Ovary (tissue), 3 donors: Measurements from ENCODE around the gene BMP8B.
"Not testable (repeated sequence)": the region's sequence is repeated elsewhere in the genome, so short reads cannot be mapped to it uniquely, and the experiment has no call there.

Experiments used
- CTCF ChIP-seq, 3 donors: fragments of 450-650 bp in 2 of 3; fragments of 200-600 bp in 1 of 3; IDR thresholded peaks; one replicate each; pipeline versions ENCODE4 v1.5.1 to v1.8.0; 2016 to 2022; ENCODE audit warnings: antibody characterized with exemption in 3 of 3, mild to moderate bottlenecking in 1 of 3
- EP300 ChIP-seq: sonication (generic); formaldehyde crosslinking; IDR thresholded peaks from one replicate; pipeline ENCODE4 v1.6.1; 2017; ENCODE audit warnings: antibody characterized with exemption
- POLR2A ChIP-seq: fragments of 450-650 bp; IDR thresholded peaks from one replicate; pipeline ENCODE4 v1.6.1; 2017; ENCODE audit warnings: antibody characterized with exemption, mild to moderate bottlenecking, moderate library complexity
- donor health status: DM: no; HTN: no; CAD: no.

DNA sequence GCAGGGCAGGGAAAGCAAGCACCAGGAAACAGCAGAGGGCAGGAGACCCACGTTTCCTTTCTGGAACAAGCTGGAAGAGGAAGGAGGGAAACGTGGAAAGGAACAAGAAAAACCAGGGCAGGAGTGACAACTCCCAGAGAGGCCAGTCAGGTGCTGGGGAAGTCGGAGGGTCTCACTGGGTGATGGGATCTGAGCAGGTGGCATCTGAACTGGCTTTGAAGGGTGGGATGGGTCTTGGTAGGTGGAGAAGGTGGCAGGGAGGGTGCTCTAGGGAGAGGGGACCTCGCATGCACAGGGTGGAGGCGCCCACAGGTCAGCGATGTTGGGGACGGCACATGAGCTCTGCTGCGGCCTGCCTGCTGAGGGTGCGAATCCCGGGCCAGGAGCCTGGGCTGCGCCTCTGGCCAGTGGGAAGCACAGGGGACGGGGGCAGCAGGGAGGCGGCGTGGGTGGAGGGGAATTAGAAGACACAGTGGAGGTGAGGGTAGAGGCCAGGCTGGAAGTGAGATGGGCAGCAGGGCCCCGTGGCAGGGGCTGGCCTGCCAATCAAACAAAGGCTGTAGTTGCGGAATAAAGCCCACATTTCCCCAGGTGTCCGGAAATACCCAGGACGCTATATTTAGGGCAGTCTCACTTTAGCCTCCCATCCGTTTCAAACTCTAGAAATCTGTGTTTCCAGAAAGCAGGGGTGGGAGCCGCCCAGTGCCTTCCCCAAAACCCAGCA is 12.8 kb downstream of the BMP8B start:
- TF ChIP-seq EP300; POLR2A; CTCF (IDR thresholded peaks at IDR 0.05): not testable (repeated sequence)
